NCI-H226 (cell line): ENCODE measurements around the gene DIS3L.
"Not testable (repeated sequence)": the region's sequence is repeated elsewhere in the genome, so short reads cannot be mapped to it uniquely, and the experiment has no call there.

Experiments
- DNase-seq: peaks from one replicate; pipeline ENCODE4 v3.0.0-alpha.2; 2015

Gene DIS3L

GRCh38 chr15:66293419-66294156 lies at the start of gene DIS3L:
TSS of gene DIS3L (plus strand) at chr15:66293568. CDS start at chr15:66293597, 29 bp downstream.
- peak; percentile 65 for DNase-seq

GRCh38 chr15:66245832-66246231 lies 47.5 kb upstream of the DIS3L start:
- not testable (repeated sequence) for DNase-seq

GRCh38 chr15:66246937-66247336 lies 46.4 kb upstream of the DIS3L start:
- no peak for DNase-seq

GRCh38 chr15:66249605-66250174 lies 43.7 kb upstream of the DIS3L start:
- DNase-seq = no peak

GRCh38 chr15:66251065-66251789 lies 42.1 kb upstream of the DIS3L start:
- no peak for DNase-seq

GRCh38 chr15:66251790-66252684 lies 41.3 kb upstream of the DIS3L start:
- DNase-seq = peak; percentile 56

- DNase-seq = peak; percentile 30
Observed at GRCh38 chr15:66252685-66253417, 40.5 kb upstream of the DIS3L start.

- DNase-seq = peak; percentile 43
Observed at GRCh38 chr15:66253418-66254088, 39.8 kb upstream of the DIS3L start, which contains the start of gene MEGF11. TSS of gene MEGF11 (minus strand) at chr15:66253750. CDS start at chr15:66128403, 125,347 bp downstream.

GRCh38 chr15:66254089-66254950 lies 39.0 kb upstream of the DIS3L start:
- no peak for DNase-seq

- no peak for DNase-seq
Observed at GRCh38 chr15:66254951-66255676, 38.3 kb upstream of the DIS3L start.

- DNase-seq = no peak
Observed at GRCh38 chr15:66256692-66257091, 36.7 kb upstream of the DIS3L start.

- DNase-seq = no peak
Observed at GRCh38 chr15:66261056-66261455, 32.3 kb upstream of the DIS3L start.

GRCh38 chr15:66262837-66263236 lies 30.5 kb upstream of the DIS3L start:
- not testable (repeated sequence) for DNase-seq

GRCh38 chr15:66264859-66265513 lies 28.4 kb upstream of the DIS3L start:
- no peak for DNase-seq

- DNase-seq = peak; percentile 77
Observed at GRCh38 chr15:66269326-66270090, 23.9 kb upstream of the DIS3L start.

GRCh38 chr15:66270932-66271331 lies 22.4 kb upstream of the DIS3L start:
- no peak for DNase-seq

GRCh38 chr15:66275352-66275751 lies 18.0 kb upstream of the DIS3L start:
- no peak for DNase-seq

- peak; percentile 76 for DNase-seq
Observed at GRCh38 chr15:66276546-66276945, 16.8 kb upstream of the DIS3L start.
